Measurements from ENCODE around the gene S1PR1.
"Not testable (repeated sequence)": the region's sequence is repeated elsewhere in the genome, so short reads cannot be mapped to it uniquely, and the experiment has no call there.

The S1PR1 gene

DNA sequence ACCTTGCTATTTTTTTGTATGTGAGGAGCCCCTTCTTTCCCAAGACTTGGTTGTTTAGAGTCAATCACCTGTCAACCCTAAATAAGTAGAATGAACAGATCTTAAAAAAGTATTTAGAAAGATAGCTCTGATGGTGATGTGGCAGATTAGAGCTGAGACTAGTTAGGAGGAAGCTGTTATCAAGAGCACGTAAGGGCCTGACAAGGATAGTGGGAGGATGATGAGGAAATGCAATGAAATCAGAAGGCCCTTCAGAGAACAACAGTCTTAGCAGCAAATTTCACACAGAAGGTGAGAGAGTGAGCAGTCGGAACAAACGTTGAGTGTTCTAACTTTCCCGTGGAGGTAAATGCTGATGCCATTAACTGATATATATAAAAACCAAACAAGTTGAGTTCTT lies 15.9 kb upstream of the S1PR1 start:
- no peak for DNase-seq

GRCh38 chr1:101221945-101222429 lies 14.8 kb upstream of the S1PR1 start:
- no peak for DNase-seq

- no peak for DNase-seq
These were observed 9.0 kb upstream of the S1PR1 start for GRCh38 chr1:101227837-101228236.

GRCh38 chr1:101228424-101229134 lies 8.2 kb upstream of the S1PR1 start:
- DNase-seq, result no peak

DNA sequence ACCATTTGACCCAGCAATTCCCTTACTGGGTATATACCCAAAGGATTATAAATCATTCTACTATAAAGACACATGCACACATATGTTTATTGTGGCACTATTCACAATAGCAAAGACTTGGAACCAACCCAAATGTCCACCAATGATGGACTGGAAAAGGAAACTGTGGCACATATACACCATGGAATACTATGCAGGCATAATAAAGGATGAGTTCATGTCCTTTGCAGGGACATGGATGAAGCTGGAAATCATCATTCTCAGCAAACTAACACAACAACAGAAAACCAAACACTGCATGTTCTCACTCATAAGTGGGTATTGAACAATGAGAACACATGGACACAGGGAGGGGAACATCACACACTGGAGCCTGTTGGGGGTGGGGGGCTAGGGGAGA lies 4.6 kb upstream of the S1PR1 start:
- not testable (repeated sequence) for DNase-seq

DNA sequence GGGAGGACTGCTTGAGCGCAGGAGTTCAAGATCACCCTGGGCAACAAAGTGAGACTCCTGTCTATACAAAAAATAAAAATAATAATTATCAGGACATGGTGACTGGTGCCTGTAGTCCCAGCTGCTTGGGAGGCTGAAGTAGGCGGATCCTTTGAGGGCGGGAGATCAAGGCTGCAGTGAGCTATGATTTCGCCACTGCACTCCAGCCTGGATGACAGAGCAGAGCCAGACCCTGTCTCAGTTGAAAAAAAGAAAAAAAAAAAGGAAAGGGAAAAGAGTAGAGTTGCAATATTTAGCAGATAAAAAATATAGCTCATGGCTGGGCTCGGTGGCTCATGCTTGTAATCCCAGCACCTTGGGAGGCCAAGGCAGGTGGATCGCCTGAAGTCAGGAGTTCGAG lies 3.3 kb upstream of the S1PR1 start:
- no peak for DNase-seq

DNA sequence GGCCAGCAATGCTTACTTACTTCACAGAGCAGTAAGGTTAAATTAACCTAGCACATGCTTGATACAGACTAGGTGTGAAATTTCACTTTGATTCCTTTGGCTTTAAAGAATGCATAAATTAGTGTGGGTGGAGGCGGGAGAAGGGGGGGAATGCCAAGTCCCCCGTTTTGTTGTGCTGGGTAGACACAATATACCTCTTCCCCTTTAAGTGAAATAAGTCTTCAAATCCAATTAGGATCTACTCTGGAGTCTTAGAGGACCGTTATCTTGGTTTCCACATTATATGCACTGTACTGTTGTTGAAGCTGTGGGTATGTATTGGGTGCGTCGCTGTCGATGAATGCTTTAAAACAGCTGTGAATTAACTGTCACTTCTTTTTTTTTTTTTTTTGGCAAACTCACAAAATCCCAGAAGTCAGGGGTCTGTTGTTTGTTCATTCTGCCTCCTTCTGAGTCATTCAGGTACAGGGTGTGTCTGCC lies 1.6 kb upstream of the S1PR1 start:
- DNase-seq, result no peak

DNA sequence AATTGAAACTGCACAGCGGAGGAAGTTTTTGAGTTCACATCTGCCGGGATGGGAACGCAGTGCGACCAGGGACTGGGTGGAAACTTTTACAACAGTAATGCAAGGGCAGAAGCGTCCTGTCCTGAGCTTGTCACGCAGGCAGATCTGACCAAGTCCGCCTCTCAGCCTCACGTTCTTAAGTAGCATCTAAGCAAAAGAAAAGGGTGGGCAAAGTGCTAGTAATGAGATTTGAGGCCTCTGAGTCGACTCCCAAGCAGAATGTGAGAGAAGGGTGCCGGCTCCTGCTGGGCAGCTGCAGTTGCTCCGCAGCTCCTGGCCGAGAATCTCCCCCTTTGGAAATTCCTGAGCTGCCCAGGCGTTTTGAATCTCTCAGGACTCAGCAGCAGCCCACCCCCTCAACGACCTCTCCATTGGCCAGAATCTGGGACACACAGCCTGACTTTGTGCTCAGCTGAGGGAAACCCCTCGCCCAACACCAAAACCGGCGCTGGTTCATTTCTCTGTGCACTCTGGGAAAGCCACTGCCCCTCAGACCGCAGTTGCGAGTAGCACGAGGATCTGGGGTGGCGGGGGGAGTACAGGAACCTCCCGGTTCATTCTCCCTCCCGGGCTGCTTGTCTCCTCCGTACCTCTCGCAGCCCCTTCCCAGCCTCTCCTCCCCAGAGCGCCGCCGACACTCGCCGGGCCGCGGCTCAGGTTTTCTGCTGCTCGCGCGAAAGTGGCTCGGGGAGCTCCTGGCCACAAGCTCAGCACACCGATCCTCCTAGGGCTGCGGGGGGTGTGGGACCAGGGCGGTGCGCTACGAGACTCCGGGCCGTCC lies 913 bp upstream of the S1PR1 start:
- peak; percentile 94 for DNase-seq

GRCh38 chr1:101237229-101237837 lies 514 bp downstream of the S1PR1 start:
- DNase-seq, result peak; percentile 73

DNA sequence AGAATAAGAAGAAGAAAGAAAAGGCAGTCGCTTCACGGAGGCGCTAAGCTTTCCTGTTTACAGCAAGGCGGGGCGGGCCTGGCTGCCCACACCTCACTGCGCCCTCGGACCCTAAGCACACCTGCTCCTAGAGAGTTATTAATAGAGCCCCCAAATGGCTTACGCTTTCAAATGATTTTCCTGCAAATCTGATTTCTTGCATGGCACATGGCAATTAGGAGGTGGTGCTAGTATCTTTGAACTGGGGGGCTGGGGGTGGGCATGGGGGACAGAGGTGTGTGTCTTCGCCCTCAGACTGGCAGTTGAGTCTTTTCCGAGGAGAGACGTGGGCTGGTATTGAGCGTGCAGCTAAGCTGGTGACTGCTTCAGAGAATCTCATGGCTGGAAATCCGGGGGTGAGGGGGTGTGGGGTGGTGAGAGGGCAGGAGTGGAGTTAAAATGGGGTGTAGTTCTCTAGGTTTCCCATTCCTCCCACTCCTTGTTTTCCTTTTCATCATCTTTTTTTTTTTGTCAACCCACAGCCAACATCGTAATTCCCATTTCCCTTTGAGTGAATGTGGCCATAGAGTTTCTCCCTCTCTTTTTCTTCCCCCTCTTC lies 1.3 kb downstream of the S1PR1 start:
- peak; percentile 23 for DNase-seq

DNA sequence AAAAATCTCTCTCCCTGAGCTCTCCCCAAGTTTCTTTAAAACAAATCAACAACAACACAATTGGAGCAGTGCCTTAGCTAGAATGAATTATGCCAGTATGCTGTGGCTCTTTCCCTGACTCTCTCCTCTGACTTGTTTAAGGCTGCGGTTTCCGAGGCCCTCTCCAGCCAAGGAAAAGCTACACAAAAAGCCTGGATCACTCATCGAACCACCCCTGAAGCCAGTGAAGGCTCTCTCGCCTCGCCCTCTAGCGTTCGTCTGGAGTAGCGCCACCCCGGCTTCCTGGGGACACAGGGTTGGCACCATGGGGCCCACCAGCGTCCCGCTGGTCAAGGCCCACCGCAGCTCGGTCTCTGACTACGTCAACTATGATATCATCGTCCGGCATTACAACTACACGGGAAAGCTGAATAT lies 1.9 kb downstream of the S1PR1 start:
- peak; percentile 86 for DNase-seq

DNA sequence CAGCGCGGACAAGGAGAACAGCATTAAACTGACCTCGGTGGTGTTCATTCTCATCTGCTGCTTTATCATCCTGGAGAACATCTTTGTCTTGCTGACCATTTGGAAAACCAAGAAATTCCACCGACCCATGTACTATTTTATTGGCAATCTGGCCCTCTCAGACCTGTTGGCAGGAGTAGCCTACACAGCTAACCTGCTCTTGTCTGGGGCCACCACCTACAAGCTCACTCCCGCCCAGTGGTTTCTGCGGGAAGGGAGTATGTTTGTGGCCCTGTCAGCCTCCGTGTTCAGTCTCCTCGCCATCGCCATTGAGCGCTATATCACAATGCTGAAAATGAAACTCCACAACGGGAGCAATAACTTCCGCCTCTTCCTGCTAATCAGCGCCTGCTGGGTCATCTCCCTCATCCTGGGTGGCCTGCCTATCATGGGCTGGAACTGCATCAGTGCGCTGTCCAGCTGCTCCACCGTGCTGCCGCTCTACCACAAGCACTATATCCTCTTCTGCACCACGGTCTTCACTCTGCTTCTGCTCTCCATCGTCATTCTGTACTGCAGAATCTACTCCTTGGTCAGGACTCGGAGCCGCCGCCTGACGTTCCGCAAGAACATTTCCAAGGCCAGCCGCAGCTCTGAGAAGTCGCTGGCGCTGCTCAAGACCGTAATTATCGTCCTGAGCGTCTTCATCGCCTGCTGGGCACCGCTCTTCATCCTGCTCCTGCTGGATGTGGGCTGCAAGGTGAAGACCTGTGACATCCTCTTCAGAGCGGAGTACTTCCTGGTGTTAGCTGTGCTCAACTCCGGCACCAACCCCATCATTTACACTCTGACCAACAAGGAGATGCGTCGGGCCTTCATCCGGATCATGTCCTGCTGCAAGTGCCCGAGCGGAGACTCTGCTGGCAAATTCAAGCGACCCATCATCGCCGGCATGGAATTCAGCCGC lies 2.5 kb downstream of the S1PR1 start:
- no peak for DNase-seq

DNA sequence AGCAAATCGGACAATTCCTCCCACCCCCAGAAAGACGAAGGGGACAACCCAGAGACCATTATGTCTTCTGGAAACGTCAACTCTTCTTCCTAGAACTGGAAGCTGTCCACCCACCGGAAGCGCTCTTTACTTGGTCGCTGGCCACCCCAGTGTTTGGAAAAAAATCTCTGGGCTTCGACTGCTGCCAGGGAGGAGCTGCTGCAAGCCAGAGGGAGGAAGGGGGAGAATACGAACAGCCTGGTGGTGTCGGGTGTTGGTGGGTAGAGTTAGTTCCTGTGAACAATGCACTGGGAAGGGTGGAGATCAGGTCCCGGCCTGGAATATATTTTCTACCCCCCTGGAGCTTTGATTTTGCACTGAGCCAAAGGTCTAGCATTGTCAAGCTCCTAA lies 3.2 kb downstream of the S1PR1 start:
- no peak for DNase-seq

GRCh38 chr1:101241485-101242225 lies 4.8 kb downstream of the S1PR1 start:
- DNase-seq, result no peak

DNA sequence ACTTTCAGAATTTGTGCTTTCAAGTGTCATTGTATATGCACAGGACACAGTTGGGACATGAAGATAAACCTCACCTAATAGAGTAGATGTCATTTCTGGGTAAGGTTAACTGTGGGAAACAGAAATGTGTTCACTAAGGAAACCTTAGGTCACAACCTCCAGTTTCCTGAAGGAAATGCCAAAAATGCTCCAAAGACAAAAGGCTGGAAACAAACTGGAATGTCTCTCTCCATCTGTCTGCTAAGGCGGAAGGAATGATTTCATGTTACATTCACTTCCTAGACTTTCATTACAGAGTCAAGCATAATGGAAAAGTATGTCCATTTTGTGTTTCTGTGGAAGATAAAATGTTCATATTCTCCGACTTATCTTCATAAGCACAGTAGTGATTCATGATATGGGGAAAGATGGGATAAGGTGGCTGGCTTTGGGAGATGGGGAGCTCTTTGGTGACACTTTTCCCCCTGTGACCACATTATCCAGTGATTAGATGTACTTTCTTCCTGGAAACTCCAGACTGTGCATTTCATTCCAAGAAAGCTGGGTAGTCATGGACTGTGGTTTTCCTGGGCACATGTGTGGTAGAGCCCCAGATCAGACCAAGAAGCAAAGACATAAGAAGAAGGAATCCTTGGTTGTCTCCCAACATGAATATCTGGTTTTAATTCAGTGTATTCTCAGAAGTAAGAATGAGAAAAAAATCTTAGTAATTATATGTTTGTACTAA lies 5.7 kb downstream of the S1PR1 start:
- DNase-seq, result no peak

DNA sequence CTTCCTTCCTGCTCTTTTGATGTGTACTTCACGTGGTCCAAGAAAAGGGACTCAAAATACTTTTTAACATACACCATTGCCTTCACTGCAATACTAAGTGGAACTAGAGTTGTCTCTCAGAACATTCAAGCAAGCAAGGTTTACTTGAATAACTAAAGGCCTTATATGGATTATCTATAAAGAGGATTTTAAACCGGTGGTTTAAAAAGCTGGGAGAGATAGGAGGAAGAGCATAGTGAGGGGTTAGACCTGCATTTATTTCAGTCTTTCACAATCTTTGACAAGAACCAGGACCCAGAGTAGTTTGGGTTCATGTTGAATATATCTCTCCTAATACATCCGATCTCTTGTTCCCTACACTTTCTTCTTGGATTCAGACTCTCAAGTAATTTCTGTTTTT lies 6.9 kb downstream of the S1PR1 start:
- DNase-seq, result no peak

GRCh38 chr1:101244842-101245241 lies 8.0 kb downstream of the S1PR1 start:
- no peak for DNase-seq

GRCh38 chr1:101245246-101245927 lies 8.6 kb downstream of the S1PR1 start:
- no peak for DNase-seq

DNA sequence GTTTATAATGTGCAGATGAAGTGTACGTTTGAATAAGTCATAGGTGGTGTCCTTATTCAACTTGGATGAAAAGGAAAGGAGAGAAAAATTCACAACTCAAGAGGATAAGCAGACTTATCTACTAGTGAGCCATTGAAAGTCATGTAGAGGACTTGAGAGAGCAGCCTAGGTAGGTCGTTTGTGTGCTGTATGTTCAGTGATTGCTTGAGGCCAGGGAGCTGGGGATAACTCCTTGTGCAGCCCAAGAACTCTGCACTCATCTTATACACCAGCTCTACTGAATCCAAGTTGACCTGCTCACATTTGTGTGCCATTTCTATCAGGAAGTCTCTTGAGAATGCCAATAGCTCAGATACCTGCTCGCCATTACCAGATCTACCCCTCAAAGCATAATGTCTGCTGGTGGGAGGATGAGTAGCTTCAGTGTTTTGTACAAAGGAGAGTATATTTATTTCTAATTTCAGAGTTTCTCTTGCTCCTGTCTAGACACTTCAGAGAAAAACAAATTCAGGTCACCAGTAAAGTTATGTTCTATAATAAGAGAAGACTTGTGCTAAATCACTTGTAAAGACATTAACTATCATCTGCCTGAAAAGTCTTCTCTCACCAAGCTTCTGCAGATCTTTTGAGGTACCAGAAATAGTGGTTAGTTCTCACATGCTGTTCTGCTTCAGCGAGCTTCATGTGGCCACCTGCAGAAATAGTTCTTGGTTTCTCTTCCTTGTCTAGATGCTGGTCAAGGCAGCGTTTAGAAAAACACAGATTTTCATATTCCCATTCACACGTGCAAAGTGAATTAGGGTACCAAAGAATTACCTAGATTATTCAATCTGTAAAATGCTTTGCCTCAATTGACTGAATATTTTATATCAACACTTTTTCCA lies 10.8 kb downstream of the S1PR1 start:
- DNase-seq, result no peak
